AG09319 (cell line): ENCODE measurements around the gene POLR3H.

ENCODE experiments used
- DNase-seq: peaks from one replicate; pipeline ENCODE4 v3.0.0-alpha.2; 2010; ENCODE audit warnings: low read depth; ENCODE audit errors: extremely low read depth
- TF ChIP-seq, protein P1 (sequence below): IDR thresholded peaks from 2 replicates; pipeline ENCODE4 v1.5.1; 2011; ENCODE audit warnings: low read depth, mild to moderate bottlenecking, inconsistent platforms, low read length, moderate library complexity

Gene POLR3H

DNA sequence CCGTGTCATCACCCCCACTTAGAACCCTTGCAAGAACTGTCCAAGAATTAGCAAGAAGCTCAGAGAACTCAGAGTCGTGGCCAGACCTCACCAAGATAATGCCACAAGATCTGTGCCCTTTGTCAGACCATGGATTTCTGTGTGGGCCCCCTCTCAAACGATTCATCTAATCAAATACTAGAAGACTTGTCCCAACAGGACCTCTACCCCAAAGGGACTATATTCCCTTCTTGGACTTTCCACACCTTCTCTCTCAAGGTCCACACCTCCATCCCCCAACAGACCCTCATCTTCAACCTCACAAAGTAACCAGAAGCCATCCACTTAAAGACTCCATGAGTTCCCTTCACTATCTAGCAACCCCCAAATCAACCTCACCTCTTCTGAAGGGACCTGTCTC, 2.8 kb downstream of the POLR3H start:
- TF ChIP-seq, protein P1, sequence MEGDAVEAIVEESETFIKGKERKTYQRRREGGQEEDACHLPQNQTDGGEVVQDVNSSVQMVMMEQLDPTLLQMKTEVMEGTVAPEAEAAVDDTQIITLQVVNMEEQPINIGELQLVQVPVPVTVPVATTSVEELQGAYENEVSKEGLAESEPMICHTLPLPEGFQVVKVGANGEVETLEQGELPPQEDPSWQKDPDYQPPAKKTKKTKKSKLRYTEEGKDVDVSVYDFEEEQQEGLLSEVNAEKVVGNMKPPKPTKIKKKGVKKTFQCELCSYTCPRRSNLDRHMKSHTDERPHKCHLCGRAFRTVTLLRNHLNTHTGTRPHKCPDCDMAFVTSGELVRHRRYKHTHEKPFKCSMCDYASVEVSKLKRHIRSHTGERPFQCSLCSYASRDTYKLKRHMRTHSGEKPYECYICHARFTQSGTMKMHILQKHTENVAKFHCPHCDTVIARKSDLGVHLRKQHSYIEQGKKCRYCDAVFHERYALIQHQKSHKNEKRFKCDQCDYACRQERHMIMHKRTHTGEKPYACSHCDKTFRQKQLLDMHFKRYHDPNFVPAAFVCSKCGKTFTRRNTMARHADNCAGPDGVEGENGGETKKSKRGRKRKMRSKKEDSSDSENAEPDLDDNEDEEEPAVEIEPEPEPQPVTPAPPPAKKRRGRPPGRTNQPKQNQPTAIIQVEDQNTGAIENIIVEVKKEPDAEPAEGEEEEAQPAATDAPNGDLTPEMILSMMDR, result no peak
- no peak for DNase-seq

GRCh38 chr22:41540365-41540764, 3.9 kb downstream of the POLR3H start:
- TF ChIP-seq, protein P1, result no peak
- no peak for DNase-seq

DNA sequence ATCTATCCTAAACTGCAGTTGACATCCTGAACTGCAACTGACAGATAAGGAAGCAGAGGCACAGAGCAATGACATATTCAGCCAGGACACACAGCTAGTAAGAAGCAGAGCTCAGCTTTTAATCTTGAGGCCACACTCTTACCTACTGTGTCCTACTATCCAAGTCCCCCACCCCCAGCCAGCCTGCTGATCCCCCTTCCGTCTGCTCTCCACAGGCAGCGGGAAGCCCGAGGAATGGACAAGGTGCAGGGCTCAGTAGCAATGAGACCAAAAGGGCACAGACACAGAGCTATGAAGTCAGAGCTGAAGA, 4.3 kb downstream of the POLR3H start:
- TF ChIP-seq, protein P1, result no peak
- DNase-seq, result no peak

GRCh38 chr22:41539146-41540005, 4.9 kb downstream of the POLR3H start:
- TF ChIP-seq, protein P1, result no peak
- DNase-seq, result no peak

GRCh38 chr22:41538583-41538982, 5.7 kb downstream of the POLR3H start:
- TF ChIP-seq, protein P1, result no peak
- DNase-seq, result no peak

DNA sequence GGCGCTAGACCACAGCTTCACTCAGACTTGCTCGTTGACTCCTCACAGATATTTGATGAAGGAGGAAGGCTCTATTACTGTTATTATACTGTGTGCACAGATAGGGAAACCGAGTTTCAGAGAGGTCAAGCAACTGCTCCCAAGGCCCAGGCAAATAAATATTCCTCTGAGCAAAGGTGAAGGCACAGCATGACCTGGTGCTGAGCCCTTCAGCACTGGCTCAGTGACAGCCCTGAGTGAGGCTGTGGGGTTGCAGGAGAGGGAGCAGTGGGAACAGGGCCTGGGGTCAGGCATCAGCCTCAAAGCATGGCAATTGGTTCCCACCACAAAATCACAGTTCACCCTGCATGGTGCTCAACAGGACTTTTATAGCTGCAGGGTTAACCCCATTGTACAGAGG, 7.1 kb downstream of the POLR3H start:
- DNase-seq, result no peak
- TF ChIP-seq, protein P1, result no peak

DNA sequence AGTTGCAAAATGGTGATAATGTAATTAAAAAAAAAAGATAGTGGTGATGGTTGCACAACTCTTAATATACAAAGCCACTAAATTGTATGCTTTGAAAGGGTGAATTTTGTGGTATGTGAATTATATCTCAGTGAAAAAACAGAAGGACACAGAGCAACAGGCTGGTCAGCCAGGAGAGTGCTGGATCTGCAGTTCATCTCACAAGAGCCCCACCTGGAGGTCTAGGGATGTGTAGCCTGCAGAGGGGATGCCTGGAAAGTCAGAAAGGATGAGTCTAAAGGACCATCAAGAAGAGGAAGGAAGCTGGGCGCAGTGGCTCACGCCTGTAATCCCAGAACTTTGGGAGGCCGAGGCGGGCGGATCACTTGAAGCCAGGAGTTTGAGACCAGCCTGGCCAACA, 9.0 kb downstream of the POLR3H start:
- DNase-seq, result no peak
- TF ChIP-seq, protein P1, result peak; percentile 19
